HEK293 (cell line): ENCODE results near the gene FHIT.
A peak's percentile ranks its signal among the peaks of the same experiment; 100 is the strongest.

ENCODE experiments used
- CTCF ChIA-PET: fragments of 350-600 bp; formaldehyde crosslinking; extraction: SDS; loops from one replicate; lab custom pipeline; 2021; ENCODE audit warnings: antibody characterized with exemption; lab: Yijun Ruan, JAX
- POLR2A ChIA-PET: fragments of 300-600 bp; formaldehyde crosslinking; extraction: SDS; loops from one replicate; lab custom pipeline; 2020; ENCODE audit warnings: antibody characterized with exemption, inconsistent platforms; lab: Yijun Ruan, JAX
- H3K27ac ChIP-seq: fragments of 200-500 bp; sonication (Bioruptor generic); 2 replicates; pipeline ENCODE4 v1.5.1; 2014; ENCODE audit warnings: low read depth, low read length, control low read depth, inconsistent platforms; ENCODE audit errors: extremely low read depth
- H3K36me3 ChIP-seq, 2 experiments: fragments of 200-500 bp in 1 of 2; sonication (Bioruptor generic) in 1 of 2; 1 replicate in 1 of 2; 2 replicates in 1 of 2; pipeline ENCODE4 v1.5.1; 2014 to 2017; ENCODE audit warnings: inconsistent platforms in 2 of 2, low read length in 2 of 2; ENCODE audit not compliant: control insufficient read depth in 2 of 2, insufficient read depth in 1 of 2
- H3K4me1 ChIP-seq: fragments of 200-500 bp; sonication (Bioruptor generic); 2 replicates; pipeline ENCODE4 v1.5.1; 2014; ENCODE audit warnings: mild to moderate bottlenecking, low read length, inconsistent platforms; ENCODE audit not compliant: control insufficient read depth, insufficient read depth
- H3K4me3 ChIP-seq: 2 replicates; pipeline ENCODE4 v1.5.1; 2011; ENCODE audit warnings: low read depth, mild to moderate bottlenecking, control low read depth, low read length, moderate library complexity
- H3K9me3 ChIP-seq: fragments of 200-500 bp; sonication (Bioruptor generic); 2 replicates; pipeline ENCODE4 v1.5.1; 2014; ENCODE audit warnings: low read depth, low read length, inconsistent platforms; ENCODE audit not compliant: control insufficient read depth, insufficient read depth
- BCL11A ChIP-seq: fragments of 450-650 bp; formaldehyde crosslinking; IDR thresholded peaks from 2 replicates; pipeline ENCODE4 v1.5.1; 2016; ENCODE audit warnings: low read depth, missing biosample characterization, missing genetic modification characterization
- KLF10 ChIP-seq: fragments of 450-650 bp; IDR thresholded peaks from 2 replicates; pipeline ENCODE4 v1.5.1; 2018; ENCODE audit warnings: missing biosample characterization, mild to moderate bottlenecking, missing genetic modification characterization
- MYNN ChIP-seq: fragments of 450-650 bp; formaldehyde crosslinking; IDR thresholded peaks from 2 replicates; pipeline ENCODE4 v1.5.1; 2016; ENCODE audit warnings: missing biosample characterization, missing genetic modification characterization, borderline replicate concordance
- PRDM6 ChIP-seq: fragments of 450-650 bp; formaldehyde crosslinking; IDR thresholded peaks from 2 replicates; pipeline ENCODE4 v1.5.1; 2017; ENCODE audit warnings: missing biosample characterization, missing genetic modification characterization
- REPIN1 ChIP-seq: fragments of 450-650 bp; formaldehyde crosslinking; IDR thresholded peaks from 2 replicates; pipeline ENCODE4 v1.5.1; 2017; ENCODE audit warnings: missing biosample characterization, missing genetic modification characterization, low read depth
- ZBTB11 ChIP-seq: fragments of 450-650 bp; formaldehyde crosslinking; conservative IDR thresholded peaks from 2 replicates; pipeline ENCODE4 v1.5.1; 2016; ENCODE audit warnings: low read depth, missing biosample characterization, missing genetic modification characterization
- ZBTB44 ChIP-seq: fragments of 450-650 bp; IDR thresholded peaks from 2 replicates; pipeline ENCODE4 v1.5.1; 2018; ENCODE audit warnings: missing biosample characterization, mild to moderate bottlenecking, missing genetic modification characterization
- ZIC2 ChIP-seq: fragments of 450-650 bp; formaldehyde crosslinking; IDR thresholded peaks from 2 replicates; pipeline ENCODE4 v1.5.1; 2016; ENCODE audit warnings: missing biosample characterization, missing genetic modification characterization
- ZNF114 ChIP-seq: fragments of 450-650 bp; formaldehyde crosslinking; IDR thresholded peaks from 2 replicates; pipeline ENCODE4 v1.5.0; 2017; ENCODE audit warnings: missing biosample characterization, missing genetic modification characterization
- ZNF2 ChIP-seq: fragments of 450-650 bp; formaldehyde crosslinking; IDR thresholded peaks from 2 replicates; pipeline ENCODE4 v1.5.1; 2016; ENCODE audit warnings: missing biosample characterization, missing genetic modification characterization
- ZNF280D ChIP-seq: fragments of 450-650 bp; formaldehyde crosslinking; IDR thresholded peaks from 2 replicates; pipeline ENCODE4 v1.5.1; 2016; ENCODE audit warnings: missing biosample characterization, missing genetic modification characterization
- ZNF704 ChIP-seq: fragments of 450-650 bp; formaldehyde crosslinking; IDR thresholded peaks from 2 replicates; pipeline ENCODE4 v1.5.1; 2016; ENCODE audit warnings: missing biosample characterization, missing genetic modification characterization
- ZNF747 ChIP-seq: fragments of 450-650 bp; formaldehyde crosslinking; IDR thresholded peaks from 2 replicates; pipeline ENCODE4 v1.5.1; 2016; ENCODE audit warnings: missing biosample characterization, missing genetic modification characterization
- ZNF777 ChIP-seq: fragments of 450-650 bp; formaldehyde crosslinking; IDR thresholded peaks from 2 replicates; pipeline ENCODE4 v1.5.1; 2017; ENCODE audit warnings: missing biosample characterization, missing genetic modification characterization, borderline replicate concordance

FHIT gene

GRCh38 chr3:61169621-61170251, 81.5 kb downstream of the FHIT start (continued):
- peak; percentile 40; the same call in 1 of the 2 replicates for TF ChIP-seq PRDM6

GRCh38 chr3:61168286-61168685, 83.0 kb downstream of the FHIT start:
- 0 out of 2 replicates have a peak, but pooled peaks cover 3% of the 10 kb centered on the region for H3K4me1 ChIP-seq
- no peaks in the 10 kb centered on the region for H3K36me3 ChIP-seq
- TF ChIP-seq ZNF747 (no peak), ZNF114 (no peak), ZNF280D (tag by site-specific recombination) (no peak), ZNF704 (tag by site-specific recombination) (no peak), REPIN1 (tag by site-specific recombination) (no peak), KLF10 (no peak), ZIC2 (tag by site-specific recombination) (no peak)
- POLR2A ChIA-PET, result no interaction called here
- H3K9me3 ChIP-seq, result no peaks in the 10 kb centered on the region
- H3K4me3 ChIP-seq, result no peak overlapping the region
- CTCF ChIA-PET, result interaction anchor here (0.5 kb wide), 1 partner anchor 260 kb away, joined by 3 read pairs; no protein-coding TSS in a partner anchor
- H3K27ac ChIP-seq, result no peak overlapping the region

- no peak overlapping the region for H3K27ac ChIP-seq
- H3K4me3 ChIP-seq, result no peak overlapping the region
- ChIA-PET POLR2A (no interaction called here), CTCF (no interaction called here)
- H3K9me3 ChIP-seq, result no peaks in the 10 kb centered on the region
- no peaks in the 10 kb centered on the region for H3K36me3 ChIP-seq
- TF ChIP-seq ZBTB44, result no peak
- TF ChIP-seq MYNN, result no peak
- no peak for TF ChIP-seq BCL11A (tag by site-specific recombination)
- TF ChIP-seq ZBTB11 (tag by site-specific recombination), result no peak
- TF ChIP-seq ZNF777 (tag by site-specific recombination), result no peak
- no peak for TF ChIP-seq ZNF2 (tag by site-specific recombination)
- H3K4me1 ChIP-seq, result peaks cover 6% of the 10 kb centered on the region
Observed at GRCh38 chr3:61162965-61163364, 88.3 kb downstream of the FHIT start.
